Left renal cortex interstitium (tissue), 4 donors: ENCODE data around the gene APPBP2. TPM values are rescaled to one million over a fixed set of nuclear protein-coding genes. Genes with fewer than 3 reads are reported as not detected.
A peak's percentile ranks its signal among the peaks of the same experiment; 100 is the strongest.
"Not testable (repeated sequence)": the region's sequence is repeated elsewhere in the genome, so short reads cannot be mapped to it uniquely, and the experiment has no call there.

Source experiments
- DNase-seq, 4 donors: peaks; one replicate each; pipeline ENCODE4 v3.0.0-alpha.2; 2013; ENCODE audit warnings: low read depth in 4 of 4, low spot score in 2 of 4, missing footprints in 1 of 4
- polyA plus RNA-seq, 4 donors: library from polyadenylated mRNA; unstranded; fragments of 120-200 nt; gene quantifications; one replicate each; pipeline ENCODE4 v1.2.1, GENCODE V29; 2013; ENCODE audit not compliant: insufficient read length in 4 of 4

The APPBP2 gene
- polyA plus RNA-seq, 4 donors, result 49.2 to 59.5 (median 54.1) TPM

GRCh38 chr17:60439501-60439900 lies 86.5 kb downstream of the APPBP2 start:
- no peak for DNase-seq

GRCh38 chr17:60436676-60437075 lies 89.4 kb downstream of the APPBP2 start:
- DNase-seq, result no peak

- DNase-seq, result peak in 3 of 4 donors; percentile 53 to 82 (median 67)
These were observed 90.5 kb downstream of the APPBP2 start for GRCh38 chr17:60435244-60436167.

GRCh38 chr17:60433021-60433997 lies 92.7 kb downstream of the APPBP2 start:
- not testable (repeated sequence) for DNase-seq

- DNase-seq, result not testable (repeated sequence)
These were observed 95.5 kb downstream of the APPBP2 start for GRCh38 chr17:60430561-60430960.

- not testable (repeated sequence) for DNase-seq
These were observed 97.6 kb downstream of the APPBP2 start for GRCh38 chr17:60428491-60428890.

- DNase-seq, result no peak
These were observed 99.4 kb downstream of the APPBP2 start for GRCh38 chr17:60426596-60426995.

- DNase-seq, result no peak
These were observed 100.4 kb downstream of the APPBP2 start for GRCh38 chr17:60425626-60426025.

- no peak for DNase-seq
These were observed 102.2 kb downstream of the APPBP2 start for GRCh38 chr17:60423865-60424264.

GRCh38 chr17:60422162-60422665 lies 103.8 kb downstream of the APPBP2 start, which contains the start of gene CHCT1:
Gene CHCT1 (plus strand): TSS chr17:60422489. CDS start chr17:60422593, 104 bp downstream.
- no peak for DNase-seq

GRCh38 chr17:60421273-60422161 lies 104.5 kb downstream of the APPBP2 start:
- peak; percentile 37 to 53 (median 48) for DNase-seq

- not testable (repeated sequence) for DNase-seq
These were observed 106.2 kb downstream of the APPBP2 start for GRCh38 chr17:60419875-60420274.

- not testable (repeated sequence) for DNase-seq
These were observed 107.0 kb downstream of the APPBP2 start for GRCh38 chr17:60419003-60419402.

GRCh38 chr17:60416368-60416925 lies 109.6 kb downstream of the APPBP2 start:
- DNase-seq, result no peak

GRCh38 chr17:60415146-60415545 lies 110.9 kb downstream of the APPBP2 start:
- no peak for DNase-seq

- no peak for DNase-seq
These were observed 113.3 kb downstream of the APPBP2 start for GRCh38 chr17:60412701-60413100.

- no peak for DNase-seq
These were observed 116.0 kb downstream of the APPBP2 start for GRCh38 chr17:60410001-60410400.

- DNase-seq, result no peak
These were observed 119.2 kb downstream of the APPBP2 start for GRCh38 chr17:60406887-60407286.

- DNase-seq, result no peak
These were observed 122.1 kb downstream of the APPBP2 start for GRCh38 chr17:60403962-60404361.

- no peak for DNase-seq
These were observed 122.6 kb downstream of the APPBP2 start for GRCh38 chr17:60403523-60403810.
